HG03064 (cell line): ENCODE data around the gene ZNF827.

Source experiments
- ATAC-seq: cut with Tn5 transposase; IDR thresholded peaks from one replicate; pipeline ENCODE4 v1.9.1; 2021; ENCODE audit warnings: low read depth; ENCODE audit not compliant: unreplicated experiment

Gene ZNF827

GRCh38 chr4:145934434-145935047 is 4.1 kb downstream of the ZNF827 start:
- ATAC-seq, result no peak

- ATAC-seq, result no peak
Observed at GRCh38 chr4:145933134-145933533, 5.5 kb downstream of the ZNF827 start.

- ATAC-seq, result no peak
Observed at GRCh38 chr4:145931403-145931802, 7.2 kb downstream of the ZNF827 start.

- ATAC-seq, result no peak
Observed at GRCh38 chr4:145930592-145930991, 8.0 kb downstream of the ZNF827 start.

GRCh38 chr4:145929415-145930178 is 9.0 kb downstream of the ZNF827 start:
- ATAC-seq, result no peak

GRCh38 chr4:145928748-145929147 is 9.9 kb downstream of the ZNF827 start:
- ATAC-seq, result no peak

GRCh38 chr4:145927030-145927429 is 11.6 kb downstream of the ZNF827 start:
- ATAC-seq, result no peak

GRCh38 chr4:145921231-145921630 is 17.4 kb downstream of the ZNF827 start:
- no peak for ATAC-seq

- ATAC-seq, result no peak
Observed at GRCh38 chr4:145920205-145920604, 18.4 kb downstream of the ZNF827 start.

- no peak for ATAC-seq
Observed at GRCh38 chr4:145912376-145912775, 26.2 kb downstream of the ZNF827 start.

- peak; percentile 36 for ATAC-seq
Observed at GRCh38 chr4:145909773-145910172, 28.9 kb downstream of the ZNF827 start.

- ATAC-seq, result peak; percentile 73
Observed at GRCh38 chr4:145909281-145909715, 29.3 kb downstream of the ZNF827 start.

- no peak for ATAC-seq
Observed at GRCh38 chr4:145907812-145908211, 30.8 kb downstream of the ZNF827 start.

- no peak for ATAC-seq
Observed at GRCh38 chr4:145907390-145907789, 31.2 kb downstream of the ZNF827 start.

GRCh38 chr4:145904413-145905177 is 34.0 kb downstream of the ZNF827 start:
- ATAC-seq, result no peak

GRCh38 chr4:145902522-145902921 is 36.1 kb downstream of the ZNF827 start:
- no peak for ATAC-seq

- ATAC-seq, result no peak
Observed at GRCh38 chr4:145899886-145900460, 38.6 kb downstream of the ZNF827 start.

GRCh38 chr4:145898926-145899531 is 39.6 kb downstream of the ZNF827 start:
- ATAC-seq, result no peak

- ATAC-seq, result no peak
Observed at GRCh38 chr4:145898466-145898865, 40.2 kb downstream of the ZNF827 start.

GRCh38 chr4:145895056-145895455 is 43.6 kb downstream of the ZNF827 start:
- no peak for ATAC-seq

GRCh38 chr4:145891958-145892357 is 46.7 kb downstream of the ZNF827 start:
- ATAC-seq, result no peak
